HG03060 (cell line): Measurements from ENCODE around the gene PLPPR1.
"Not testable (repeated sequence)": the region's sequence is repeated elsewhere in the genome, so short reads cannot be mapped to it uniquely, and the experiment has no call there.

Experiments
- ATAC-seq: cut with Tn5 transposase; IDR thresholded peaks from one replicate; pipeline ENCODE4 v1.9.1; 2021; ENCODE audit warnings: low read depth, moderate number of reproducible peaks; ENCODE audit not compliant: unreplicated experiment

The PLPPR1 gene

DNA sequence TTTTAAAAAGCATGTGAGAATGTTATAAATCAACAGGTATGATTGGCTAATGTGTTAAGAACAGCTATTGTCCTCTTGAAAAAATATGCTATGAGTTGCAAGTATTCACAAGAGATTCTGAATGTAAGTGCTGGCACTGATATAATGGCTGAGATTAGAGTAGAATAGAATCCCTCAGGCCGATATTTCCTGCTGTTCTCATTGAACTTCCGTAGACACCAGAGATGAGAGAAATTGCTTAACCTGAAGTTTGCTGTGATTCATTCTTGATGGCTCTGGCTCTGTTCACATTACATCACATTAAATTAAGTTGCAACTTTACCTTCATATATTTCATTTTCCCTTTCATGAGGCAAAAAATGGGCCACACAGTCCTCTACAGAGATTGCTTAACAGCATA, 241.8 kb downstream of the PLPPR1 start:
- no peak for ATAC-seq

DNA sequence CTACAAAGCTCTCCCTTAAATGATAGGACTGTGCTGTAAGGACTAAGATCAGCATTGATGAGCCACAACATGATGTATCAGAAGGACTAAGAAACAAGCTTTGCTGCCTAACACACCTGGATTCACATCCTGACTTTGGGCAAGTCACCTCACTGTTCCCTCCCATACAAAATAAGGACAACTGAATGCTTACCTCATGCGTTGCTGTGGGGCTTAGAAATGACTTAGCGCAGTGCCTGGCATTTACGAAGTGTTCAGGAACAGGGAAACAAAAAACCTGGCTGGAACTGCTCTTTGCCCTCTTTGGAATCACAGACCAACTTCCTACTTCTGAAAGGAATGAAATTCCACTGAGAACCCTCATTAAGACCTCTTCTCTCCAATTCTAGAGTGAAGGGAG, 242.6 kb downstream of the PLPPR1 start:
- no peak for ATAC-seq

DNA sequence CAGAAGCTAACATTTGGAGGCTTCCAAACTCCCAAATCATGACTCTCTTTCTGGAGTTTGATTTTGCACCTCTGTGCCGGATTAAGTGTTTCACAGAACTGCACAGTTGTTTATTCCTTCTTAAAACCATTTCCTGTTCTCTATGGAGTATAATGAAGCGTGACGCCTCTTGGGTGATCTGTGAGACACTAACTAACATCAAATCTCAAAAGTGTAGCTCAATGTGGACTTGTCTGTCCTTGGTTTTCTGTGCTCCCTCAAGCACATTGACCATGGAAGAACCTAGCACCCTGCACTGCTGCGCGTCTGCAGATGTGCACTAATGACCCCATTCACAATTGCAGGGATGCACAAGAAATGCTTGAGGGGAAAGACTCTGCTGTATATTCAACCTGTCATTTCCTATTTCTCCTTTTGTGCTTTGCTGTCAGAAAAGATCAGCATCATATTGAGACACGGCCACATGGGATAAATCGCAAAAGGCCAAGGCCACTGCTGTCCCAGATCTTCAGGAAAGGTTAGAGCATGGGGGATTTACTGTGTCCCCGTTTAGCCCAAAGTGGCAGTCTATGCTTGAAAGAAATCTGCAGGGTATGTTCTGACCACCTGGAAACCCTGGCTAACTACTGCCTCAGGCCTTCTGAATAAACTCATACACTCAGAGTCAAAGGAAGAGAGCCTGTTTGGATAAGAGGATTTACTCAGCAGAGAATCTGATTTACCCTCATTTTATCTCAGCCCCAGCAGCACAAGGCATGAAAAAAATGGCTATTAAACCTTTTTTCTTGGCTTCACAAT, 246.6 kb downstream of the PLPPR1 start:
- ATAC-seq = no peak

DNA sequence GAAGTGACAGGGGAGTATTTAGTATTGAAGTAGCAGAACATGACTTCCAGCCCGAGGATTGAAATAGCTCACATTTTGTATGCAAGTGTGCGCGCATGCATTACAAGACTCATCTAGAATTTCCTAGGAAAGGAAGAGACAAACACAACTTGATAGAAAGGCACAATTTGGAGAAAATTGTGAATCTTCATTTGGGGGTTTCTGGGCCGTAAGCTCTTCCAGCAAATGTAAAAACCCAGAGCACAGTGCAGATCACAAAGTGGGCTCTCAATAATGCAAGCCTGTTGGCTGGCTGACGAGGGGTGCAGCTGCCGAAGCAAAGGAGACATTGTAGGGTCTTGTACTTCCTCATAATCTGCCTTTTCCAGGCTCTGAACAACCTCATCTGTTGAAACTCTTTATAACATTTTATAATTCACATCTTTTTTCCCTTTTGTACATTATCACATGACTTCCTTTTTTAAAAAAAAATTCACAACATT, 247.3 kb downstream of the PLPPR1 start:
- ATAC-seq = no peak

DNA sequence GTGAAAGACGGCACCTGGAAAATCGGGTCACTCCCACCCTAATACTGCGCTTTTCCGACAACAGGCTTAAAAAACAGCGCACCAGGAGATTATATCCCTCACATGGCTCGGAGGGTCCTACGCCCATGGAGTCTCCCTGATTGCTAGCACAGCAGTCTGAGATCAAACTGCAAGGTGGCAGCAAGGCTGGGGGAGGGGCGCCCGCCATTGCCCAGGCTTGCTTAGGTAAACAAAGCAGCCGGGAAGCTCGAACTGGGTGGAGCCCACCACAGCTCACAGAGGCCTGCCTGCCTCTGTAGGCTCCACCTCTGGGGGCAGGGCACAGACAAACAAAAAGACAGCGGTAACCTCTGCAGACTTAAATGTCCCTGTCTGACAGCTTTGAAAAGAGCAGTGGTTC, 262.5 kb downstream of the PLPPR1 start:
- not testable (repeated sequence) for ATAC-seq

DNA sequence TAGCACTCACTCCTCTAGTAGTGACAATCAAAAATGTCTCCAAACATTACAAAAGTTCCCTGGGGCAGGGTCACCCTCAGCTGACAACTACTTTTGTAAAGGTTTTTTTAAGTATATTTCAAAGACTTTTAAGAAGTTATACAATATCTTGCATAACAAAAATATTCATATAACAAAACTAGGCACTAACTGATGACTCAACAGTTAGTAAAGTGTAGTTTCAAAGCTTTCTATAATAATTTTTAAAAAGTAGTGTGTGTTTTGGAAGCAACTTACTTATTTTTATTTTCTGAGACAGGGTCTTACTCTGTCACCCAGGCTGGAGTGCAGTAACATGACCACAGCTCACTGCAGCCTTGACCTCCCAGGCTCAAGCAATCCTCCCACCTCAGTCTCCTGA, 271.4 kb downstream of the PLPPR1 start:
- ATAC-seq = no peak

DNA sequence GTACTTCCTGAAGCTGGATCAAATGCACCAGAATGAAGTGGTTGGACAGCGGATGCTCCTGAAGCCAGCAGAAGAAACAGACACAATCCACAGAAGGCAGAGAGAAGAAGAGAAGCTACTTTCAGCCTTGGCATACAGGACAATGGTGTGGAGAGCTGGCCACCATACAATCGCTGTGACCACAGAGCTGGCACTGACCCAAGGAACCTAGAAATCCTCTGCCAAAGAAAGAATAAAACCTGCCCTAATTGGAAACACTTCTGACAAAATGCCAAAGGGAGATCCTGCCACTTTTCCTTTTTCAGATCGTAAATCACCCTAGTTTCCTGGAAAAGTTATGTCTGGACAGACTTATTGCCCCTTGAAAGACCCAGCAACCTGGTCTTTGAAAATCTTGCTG, 278.5 kb downstream of the PLPPR1 start:
- no peak for ATAC-seq

DNA sequence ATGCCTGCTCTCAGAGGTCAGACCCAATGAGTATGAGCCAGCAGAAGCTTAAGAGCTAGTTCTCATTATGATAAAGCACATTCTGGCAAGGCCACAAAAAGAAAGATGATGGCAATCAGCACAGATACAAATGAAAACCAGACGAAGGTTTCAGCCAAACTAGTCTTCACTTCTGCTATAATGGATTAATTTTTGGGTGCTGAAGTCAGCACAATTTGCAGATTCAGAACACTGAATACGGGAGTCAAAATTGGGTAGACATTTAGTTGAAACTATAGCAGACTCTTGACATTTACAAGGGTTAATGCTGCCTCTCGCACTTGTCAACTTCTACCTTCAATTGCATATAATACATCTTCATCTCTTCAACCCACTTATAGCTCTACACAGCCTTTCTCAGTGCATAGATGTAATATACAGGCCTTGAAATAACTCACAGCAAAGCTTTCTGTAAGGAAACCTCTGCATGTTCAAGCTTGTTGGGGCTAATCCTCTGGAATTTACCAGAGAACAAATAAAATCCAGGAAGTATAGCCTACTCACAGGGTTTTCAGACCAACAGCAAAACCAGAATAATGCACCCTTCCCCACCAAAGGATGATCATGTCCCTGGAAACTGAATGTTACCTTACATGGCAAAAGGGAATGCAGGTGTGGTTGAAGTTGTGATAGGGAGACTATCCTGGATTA, 279.1 kb downstream of the PLPPR1 start:
- ATAC-seq = no peak

DNA sequence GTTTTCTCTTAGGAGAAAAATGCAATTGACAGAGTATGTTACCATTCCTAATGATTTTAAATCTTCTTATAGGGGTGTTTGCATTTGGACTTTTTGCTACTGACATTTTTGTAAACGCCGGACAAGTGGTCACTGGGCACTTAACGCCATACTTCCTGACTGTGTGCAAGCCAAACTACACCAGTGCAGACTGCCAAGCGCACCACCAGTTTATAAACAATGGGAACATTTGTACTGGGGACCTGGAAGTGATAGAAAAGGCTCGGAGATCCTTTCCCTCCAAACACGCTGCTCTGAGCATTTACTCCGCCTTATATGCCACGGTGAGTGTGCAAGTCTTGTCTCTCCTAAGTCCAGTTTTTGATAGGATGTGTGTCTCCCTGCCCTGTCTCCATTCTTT, 280.6 kb downstream of the PLPPR1 start:
- no peak for ATAC-seq

DNA sequence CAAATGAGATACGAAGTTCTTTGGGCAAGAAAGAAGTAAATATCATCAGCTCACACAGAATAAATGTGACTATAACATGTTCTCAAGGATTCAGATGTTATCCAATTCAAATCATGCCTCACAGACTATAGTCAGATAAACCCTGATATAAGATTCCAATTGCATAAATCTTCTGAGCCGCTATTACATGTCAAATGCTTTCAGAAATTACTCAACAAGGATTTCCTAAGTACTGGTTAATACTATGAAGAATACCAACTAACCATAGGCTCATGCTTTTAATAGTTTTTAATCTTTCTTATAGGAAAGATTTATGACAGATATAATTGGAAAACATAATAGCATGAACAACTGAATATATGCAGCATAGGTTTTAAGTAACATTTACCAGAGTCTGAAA, 282.7 kb downstream of the PLPPR1 start:
- ATAC-seq = no peak

DNA sequence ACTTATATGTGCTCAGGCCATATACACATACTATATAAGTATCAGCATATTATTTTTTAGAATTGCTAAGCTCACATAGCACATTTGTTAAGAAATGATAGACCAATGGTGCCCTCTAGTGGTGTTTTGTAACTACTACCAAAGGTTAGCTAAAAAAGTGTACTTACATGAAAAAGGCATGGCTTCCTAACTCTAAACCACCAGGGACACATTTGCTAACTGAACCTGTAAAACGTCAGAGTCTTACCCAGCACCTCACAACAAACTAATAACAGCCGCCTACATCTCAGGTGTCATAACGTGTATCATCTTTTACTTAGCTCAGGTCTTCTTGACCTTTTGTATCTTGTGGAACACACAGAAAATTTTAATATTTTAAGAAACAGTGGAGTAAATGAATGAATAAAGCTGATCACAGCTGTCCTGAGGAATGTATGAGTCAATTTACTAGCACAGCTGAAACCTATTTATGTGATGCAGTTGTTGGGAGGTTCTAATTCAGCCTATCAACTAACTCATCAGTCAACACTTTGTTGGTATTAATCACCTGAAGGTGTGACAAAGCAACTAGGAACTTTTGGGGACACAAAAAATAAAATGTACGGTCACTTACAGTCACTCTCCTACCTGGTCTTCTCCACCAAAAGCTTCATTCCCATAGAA, 283.4 kb downstream of the PLPPR1 start:
- peak; percentile 86 for ATAC-seq

DNA sequence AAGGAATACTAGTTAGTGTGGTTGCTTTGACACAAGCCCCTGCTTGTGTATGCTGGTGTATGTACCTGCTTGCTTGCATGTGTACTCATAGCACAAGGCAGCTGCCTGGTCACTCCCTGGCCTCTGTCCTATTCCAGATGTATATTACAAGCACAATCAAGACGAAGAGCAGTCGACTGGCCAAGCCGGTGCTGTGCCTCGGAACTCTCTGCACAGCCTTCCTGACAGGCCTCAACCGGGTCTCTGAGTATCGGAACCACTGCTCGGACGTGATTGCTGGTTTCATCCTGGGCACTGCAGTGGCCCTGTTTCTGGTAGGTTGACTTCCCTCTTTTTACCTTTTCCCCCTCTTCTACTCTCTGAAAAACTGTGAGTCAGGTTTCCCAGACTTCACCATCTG, 284.1 kb downstream of the PLPPR1 start:
- no peak for ATAC-seq

DNA sequence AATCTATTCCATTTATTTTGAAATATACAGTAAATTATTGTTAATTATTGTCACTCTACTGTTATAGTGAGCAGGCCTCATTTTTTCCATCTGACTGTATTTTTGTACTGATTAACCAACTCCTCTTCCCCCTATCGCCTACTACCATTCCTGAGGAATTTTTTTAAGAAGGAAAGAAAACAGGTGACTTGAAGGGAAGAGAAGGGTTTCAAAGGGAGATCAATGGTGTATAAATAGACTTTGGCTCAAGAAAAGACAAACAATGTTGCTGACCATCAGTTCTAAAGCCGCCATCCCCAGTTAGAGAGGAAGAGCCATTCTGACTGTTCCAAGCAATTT, 286.6 kb downstream of the PLPPR1 start:
- ATAC-seq = no peak

DNA sequence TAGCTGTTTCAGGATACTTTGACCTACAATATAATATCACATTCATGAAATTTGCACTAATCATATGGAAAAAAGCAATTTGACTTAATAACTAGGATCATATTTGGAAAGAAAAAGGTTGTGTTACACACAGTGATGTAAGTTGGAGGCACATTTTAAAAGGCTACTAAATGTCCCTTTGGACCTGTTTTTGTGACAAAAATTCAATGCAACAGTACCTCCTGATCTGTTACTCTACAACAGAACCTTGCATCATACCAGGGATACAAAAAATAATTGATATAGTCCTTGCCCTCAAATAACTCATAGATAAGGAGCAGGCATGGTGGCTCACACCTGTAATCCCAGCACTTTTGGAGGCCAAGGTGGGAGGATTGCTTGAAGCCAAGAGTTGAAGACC, 289.2 kb downstream of the PLPPR1 start:
- no peak for ATAC-seq

DNA sequence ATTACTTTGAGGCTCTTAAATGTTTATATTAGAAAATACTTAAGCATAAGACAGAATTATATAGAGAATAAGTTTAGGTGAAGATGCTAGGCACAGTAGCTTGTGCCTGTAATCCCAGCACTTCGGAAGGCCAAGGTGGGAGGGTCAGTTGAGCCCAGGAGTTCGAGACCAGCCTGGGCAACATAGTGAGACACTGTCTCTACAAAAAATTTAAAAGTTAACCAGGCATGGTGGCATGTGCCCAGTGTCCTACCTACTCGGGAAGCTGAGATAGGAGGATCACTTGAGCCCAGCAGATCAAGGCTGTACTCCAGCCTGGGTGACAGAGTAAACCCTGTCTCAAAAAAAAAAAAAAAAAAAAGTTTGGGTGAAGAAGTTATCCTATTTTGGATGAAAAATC, 294.6 kb downstream of the PLPPR1 start:
- ATAC-seq = no peak

DNA sequence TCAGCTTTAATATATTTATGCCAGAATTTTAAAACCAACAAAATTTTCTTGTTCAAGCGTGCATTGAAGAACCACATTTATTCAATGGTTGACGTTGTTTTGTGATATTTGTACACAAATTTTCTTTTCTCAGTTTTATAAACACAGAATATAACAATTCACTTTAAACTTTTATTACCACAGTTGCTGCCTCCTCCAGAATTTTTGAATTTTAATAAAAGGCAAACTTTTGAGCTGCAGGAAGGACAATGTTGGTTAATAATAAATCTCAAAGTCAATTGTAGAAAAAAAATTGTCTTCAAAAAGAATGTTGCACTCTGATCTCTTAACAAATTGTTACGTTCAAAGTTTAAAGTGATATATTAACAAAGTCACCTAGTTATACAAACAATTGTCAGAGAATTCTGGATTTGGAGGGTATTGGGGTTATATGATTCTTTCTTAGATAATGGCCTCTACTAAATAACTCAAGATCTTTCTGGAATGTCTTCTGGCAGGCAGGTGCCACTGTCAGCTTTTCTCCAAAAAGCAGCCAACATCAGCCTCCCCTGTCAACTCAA, 295.8 kb downstream of the PLPPR1 start:
- ATAC-seq = no peak

DNA sequence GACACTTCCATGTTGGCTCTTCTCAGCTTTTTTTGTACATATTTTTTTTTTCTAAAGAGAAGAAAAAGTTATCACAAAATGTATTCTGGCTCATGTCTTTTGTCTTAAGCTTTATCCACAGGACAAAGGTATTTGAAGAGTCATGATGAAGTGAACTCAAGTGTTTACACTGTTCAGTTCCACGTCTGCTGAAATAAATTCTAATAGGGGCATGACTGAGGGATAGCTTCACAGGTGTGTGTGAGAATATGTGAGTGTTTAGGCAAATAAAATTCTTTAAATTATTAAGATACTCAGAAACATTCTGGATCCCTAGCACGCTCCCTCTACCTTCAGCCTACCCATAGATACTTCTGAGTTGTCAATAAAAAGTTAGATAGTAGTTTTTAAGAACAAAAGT, 296.5 kb downstream of the PLPPR1 start:
- no peak for ATAC-seq

DNA sequence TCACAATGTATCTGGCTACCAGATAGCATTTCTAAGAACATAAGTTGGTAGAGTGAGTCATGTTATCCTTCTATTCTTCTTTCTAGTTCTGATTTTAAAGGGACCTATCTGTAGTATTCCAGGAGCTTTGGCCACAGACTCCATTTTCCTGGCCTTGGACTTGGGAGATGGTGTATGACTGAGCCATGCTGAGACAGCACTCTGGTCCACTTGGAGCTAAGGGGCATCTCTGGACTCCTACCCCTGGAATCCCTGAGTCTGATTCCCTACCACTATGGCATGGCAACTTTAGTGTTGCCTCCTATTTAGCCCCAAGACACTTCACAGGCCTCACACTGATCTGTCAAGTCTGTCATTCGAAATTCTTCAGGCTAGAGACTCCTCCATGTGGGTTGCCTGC, 297.5 kb downstream of the PLPPR1 start:
- no peak for ATAC-seq

DNA sequence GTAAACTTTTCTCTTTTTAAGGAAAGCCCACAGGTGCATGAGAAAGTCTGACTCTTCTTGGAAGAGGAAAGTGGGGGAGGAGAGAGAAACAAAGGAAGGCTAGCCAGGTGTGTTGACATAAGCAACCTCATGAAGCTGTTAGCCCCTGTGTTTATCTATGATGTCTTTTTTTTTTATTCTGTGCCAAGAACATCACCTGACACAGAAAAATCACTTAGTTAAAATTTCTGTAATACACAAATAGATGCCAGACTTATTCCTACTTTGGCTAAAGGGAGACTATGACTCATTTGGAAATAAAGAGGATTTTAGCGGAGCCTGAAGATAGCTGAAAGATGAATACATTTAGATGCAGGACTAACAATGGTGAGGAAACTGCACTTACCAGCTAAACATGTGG, 298.0 kb downstream of the PLPPR1 start:
- no peak for ATAC-seq

DNA sequence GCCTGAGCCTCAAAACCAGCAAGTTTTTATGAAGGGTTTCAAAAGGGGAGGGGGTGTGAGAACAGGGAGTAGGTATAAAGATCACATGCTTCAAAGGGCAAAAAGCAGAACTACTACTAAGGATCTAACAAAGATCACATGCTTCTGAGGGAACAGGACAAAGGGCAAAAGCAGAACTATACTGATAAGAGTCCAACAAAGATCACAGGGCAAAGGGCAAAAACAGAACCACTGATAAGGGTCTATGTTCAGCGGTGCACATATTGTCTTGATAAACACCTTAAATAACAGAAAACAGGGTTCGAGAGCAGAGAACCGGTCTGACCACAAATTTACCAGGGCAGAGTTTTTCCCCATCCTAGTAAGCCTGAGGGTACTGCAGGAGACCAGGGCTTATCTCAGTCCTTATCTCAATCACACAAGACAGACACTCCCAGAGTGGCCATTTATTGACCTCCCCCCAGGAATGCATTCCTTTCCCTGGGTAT, 298.9 kb downstream of the PLPPR1 start:
- ATAC-seq = not testable (repeated sequence)

DNA sequence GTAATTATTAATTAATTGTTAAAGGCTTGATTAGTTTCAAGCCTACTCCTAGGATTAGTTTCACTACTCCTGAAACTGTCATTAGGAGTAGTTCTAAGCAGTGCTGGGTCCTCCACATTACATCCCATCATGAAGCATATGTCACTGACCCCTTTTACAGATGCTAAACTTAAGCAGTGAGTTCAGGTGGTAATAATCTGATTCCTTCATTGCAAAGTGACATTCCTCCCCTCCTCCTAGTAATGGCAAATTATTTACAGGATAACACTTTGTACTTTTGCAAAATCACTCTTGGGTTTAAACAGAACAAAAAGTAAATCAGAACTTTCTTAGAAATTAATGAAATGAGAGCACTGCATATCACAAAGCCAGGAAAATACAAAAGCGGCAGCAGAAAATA, 303.8 kb downstream of the PLPPR1 start:
- no peak for ATAC-seq
